Thymus (tissue), 11 donors: ENCODE measurements around the gene CLSTN2. TPM values are rescaled to one million over a fixed set of nuclear protein-coding genes. Genes with fewer than 3 reads are reported as not detected.

Experiments
- DNase-seq, 9 donors: peaks; one replicate each; pipeline ENCODE4 v3.0.0-alpha.2; 2013; ENCODE audit warnings: low spot score in 9 of 9, low read depth in 6 of 9, missing footprints in 1 of 9
- H3K27ac ChIP-seq, 2 donors: one replicate each; pipeline ENCODE4 v1.5.1; 2013; ENCODE audit warnings: control low read depth in 1 of 2, low read depth in 1 of 2, low read length in 1 of 2, mild to moderate bottlenecking in 1 of 2, moderate library complexity in 1 of 2
- H3K27me3 ChIP-seq, 2 donors: one replicate each; pipeline ENCODE4 v1.5.1; 2013; ENCODE audit warnings: low read length in 1 of 2; ENCODE audit not compliant: control insufficient read depth in 2 of 2, insufficient read depth in 1 of 2
- H3K36me3 ChIP-seq, 2 donors: one replicate each; pipeline ENCODE4 v1.5.1; 2013; ENCODE audit warnings: low read length in 1 of 2, mild to moderate bottlenecking in 1 of 2, moderate library complexity in 1 of 2; ENCODE audit not compliant: control insufficient read depth in 2 of 2, insufficient read depth in 2 of 2
- H3K4me1 ChIP-seq, 2 donors: one replicate each; pipeline ENCODE4 v1.5.1; 2013; ENCODE audit warnings: low read length in 2 of 2; ENCODE audit not compliant: control insufficient read depth in 2 of 2, insufficient read depth in 2 of 2
- H3K4me3 ChIP-seq, 2 donors: one replicate each; pipeline ENCODE4 v1.5.1; 2013; ENCODE audit warnings: low read length in 2 of 2, control low read depth in 1 of 2, mild to moderate bottlenecking in 1 of 2
- H3K9me3 ChIP-seq, 2 donors: one replicate each; pipeline ENCODE4 v1.5.1; 2013; ENCODE audit warnings: low read length in 1 of 2, mild to moderate bottlenecking in 1 of 2; ENCODE audit not compliant: control insufficient read depth in 2 of 2, insufficient read depth in 1 of 2
- WGBS: extraction: QIAGEN DNeasy Blood & Tissue Kit; methylation state at CpG from one replicate; pipeline ENCODE4 v1.1.7; 2013; 5-methylcytosine and 5-hydroxymethylcytosine counted together
- polyA plus RNA-seq: library from polyadenylated mRNA; stranded (reverse); fragments of 200-250 nt; gene quantifications from one replicate; pipeline ENCODE4 v1.2.3, GENCODE V29; 2013
- total RNA-seq: library from RNA; stranded (reverse); fragments of 120-200 nt; gene quantifications from one replicate; pipeline ENCODE4 v1.2.4, GENCODE V29; 2013
- donor health status: healthy.

CLSTN2 gene
- total and polyA plus RNA-seq, 2 donors = 0.25 to 0.61 TPM

GRCh38 chr3:140398387-140398786 lies 463.4 kb downstream of the CLSTN2 start:
- Histone ChIP-seq H3K4me3 (no peak overlapping the region), H3K9me3 (no peaks in the 10 kb centered on the region), H3K27me3 (no peaks in the 10 kb centered on the region), H3K4me1 (no peaks in the 10 kb centered on the region), H3K36me3 (no peaks in the 10 kb centered on the region), H3K27ac (no peak overlapping the region)
- DNase-seq = no peak
- WGBS = 98% methylated on average over 2 of the region's 2 CpGs

- Histone ChIP-seq H3K36me3 (no peaks in the 10 kb centered on the region), H3K4me3 (no peak overlapping the region), H3K27me3 (no peaks in the 10 kb centered on the region), H3K4me1 (no peaks in the 10 kb centered on the region), H3K9me3 (no peaks in the 10 kb centered on the region), H3K27ac (no peak overlapping the region)
- DNase-seq = no peak
- 14% methylated on average over 2 of the region's 2 CpGs for WGBS
These were observed 464.9 kb downstream of the CLSTN2 start for GRCh38 chr3:140399871-140400270.

GRCh38 chr3:140403079-140403478 lies 468.1 kb downstream of the CLSTN2 start:
- Histone ChIP-seq H3K27ac (no peak overlapping the region), H3K4me3 (no peak overlapping the region), H3K27me3 (no peaks in the 10 kb centered on the region), H3K36me3 (no peaks in the 10 kb centered on the region), H3K4me1 (no peaks in the 10 kb centered on the region), H3K9me3 (no peaks in the 10 kb centered on the region)
- no peak for DNase-seq
- 86% methylated on average over 2 of the region's 2 CpGs for WGBS

- peaks cover 0 to under 1% of the 10 kb centered on the region in 2 donors for H3K9me3 ChIP-seq
- no peak overlapping the region for H3K27ac ChIP-seq
- no peaks in the 10 kb centered on the region for H3K36me3 ChIP-seq
- H3K4me3 ChIP-seq = no peak overlapping the region
- no peaks in the 10 kb centered on the region for H3K4me1 ChIP-seq
- no peaks in the 10 kb centered on the region for H3K27me3 ChIP-seq
- WGBS = 93% methylated on average over 6 of the region's 6 CpGs
- DNase-seq = no peak
These were observed 468.6 kb downstream of the CLSTN2 start for GRCh38 chr3:140403608-140404007.

- H3K27me3 ChIP-seq = no peaks in the 10 kb centered on the region
- H3K9me3 ChIP-seq = peaks cover 0 to 3% of the 10 kb centered on the region in 2 donors
- no peaks in the 10 kb centered on the region for H3K4me1 ChIP-seq
- no peak overlapping the region for H3K27ac ChIP-seq
- no peaks in the 10 kb centered on the region for H3K36me3 ChIP-seq
- H3K4me3 ChIP-seq = no peak overlapping the region
- DNase-seq = no peak
These were observed 471.7 kb downstream of the CLSTN2 start for GRCh38 chr3:140406655-140407054.

- WGBS = 98% methylated on average over 3 of the region's 3 CpGs
- no peak for DNase-seq
- peaks cover 0 to 3% of the 10 kb centered on the region in 2 donors for H3K9me3 ChIP-seq
These were observed 473.3 kb downstream of the CLSTN2 start for GRCh38 chr3:140408252-140408651.

GRCh38 chr3:140416666-140417065 lies 481.7 kb downstream of the CLSTN2 start:
- 94% methylated on average over 3 of the region's 3 CpGs for WGBS
- no peaks in the 10 kb centered on the region for H3K9me3 ChIP-seq
- no peak for DNase-seq
- H3K27me3 ChIP-seq = no peaks in the 10 kb centered on the region
- no peak overlapping the region for H3K27ac ChIP-seq
- H3K4me1 ChIP-seq = no peaks in the 10 kb centered on the region
- no peaks in the 10 kb centered on the region for H3K36me3 ChIP-seq
- H3K4me3 ChIP-seq = no peak overlapping the region

More at GRCh38 chr3:140408252-140408651, 473.3 kb downstream of the CLSTN2 start:
- H3K27ac ChIP-seq = no peak overlapping the region
- H3K36me3 ChIP-seq = no peaks in the 10 kb centered on the region
- no peaks in the 10 kb centered on the region for H3K27me3 ChIP-seq
- no peak overlapping the region for H3K4me3 ChIP-seq
- no peaks in the 10 kb centered on the region for H3K4me1 ChIP-seq

- no peak overlapping the region for H3K27ac ChIP-seq
- H3K4me3 ChIP-seq = no peak overlapping the region
- no peak for DNase-seq
- no peaks in the 10 kb centered on the region for H3K4me1 ChIP-seq
- H3K27me3 ChIP-seq = no peaks in the 10 kb centered on the region
- H3K36me3 ChIP-seq = no peaks in the 10 kb centered on the region
- H3K9me3 ChIP-seq = no peaks in the 10 kb centered on the region
- WGBS = 53% methylated on average over 9 of the region's 9 CpGs
These were observed 485.8 kb downstream of the CLSTN2 start for GRCh38 chr3:140420621-140421357.

GRCh38 chr3:140421884-140422283 lies 486.9 kb downstream of the CLSTN2 start:
- no peaks in the 10 kb centered on the region for H3K9me3 ChIP-seq
- no peak overlapping the region for H3K4me3 ChIP-seq
- no peak overlapping the region for H3K27ac ChIP-seq
- no peaks in the 10 kb centered on the region for H3K27me3 ChIP-seq
- no peaks in the 10 kb centered on the region for H3K36me3 ChIP-seq
- WGBS = 98% methylated on average over 1 of the region's 1 CpG
- H3K4me1 ChIP-seq = no peaks in the 10 kb centered on the region
- no peak for DNase-seq
